HS-5 (cell line): ENCODE data around the gene AOPEP.

Source experiments
- DNase-seq: peaks from one replicate; pipeline ENCODE4 v3.0.0-alpha.2; 2012; ENCODE audit warnings: low read depth

The AOPEP gene

DNA sequence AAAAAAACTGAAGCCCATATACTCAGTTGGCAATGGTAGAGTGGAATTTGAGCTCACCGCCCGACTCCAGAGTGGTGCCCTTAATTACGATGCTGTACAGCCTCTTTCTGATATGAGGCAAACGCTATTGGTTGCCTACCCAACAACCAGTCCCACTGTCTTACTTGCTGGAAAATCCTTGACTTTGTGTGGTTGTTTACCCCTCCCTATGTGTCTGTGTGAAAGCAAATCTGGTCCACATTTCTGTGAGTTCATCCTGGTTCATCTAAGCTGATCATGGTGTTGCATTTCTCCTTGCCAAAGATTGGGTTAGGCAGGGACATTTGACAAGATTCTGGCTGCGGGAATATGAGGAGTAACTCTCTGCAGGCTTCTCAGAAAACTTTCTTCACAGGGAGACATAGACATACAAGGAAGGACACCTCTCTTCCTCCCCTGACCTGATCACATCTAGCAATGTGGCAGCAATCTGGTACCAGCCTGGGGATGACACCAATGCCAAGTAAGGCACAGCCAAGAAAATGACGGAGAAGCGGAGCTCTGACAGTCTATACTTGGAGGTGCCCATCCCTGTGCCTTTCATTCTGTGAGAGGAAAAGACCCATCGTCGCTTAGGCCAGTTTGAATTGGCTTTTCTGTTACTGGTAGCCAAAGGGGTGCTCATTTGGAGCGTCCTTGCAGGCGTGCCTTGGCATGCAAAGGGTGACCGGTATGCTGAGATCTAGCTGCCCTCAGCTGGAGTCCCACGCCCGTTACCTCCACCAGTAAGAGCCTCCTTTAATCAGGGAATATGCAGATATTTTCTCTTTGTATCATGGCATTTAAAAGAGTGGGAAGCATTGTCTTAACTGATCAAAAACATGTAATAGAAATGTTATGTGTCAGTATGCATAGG, 124.3 kb downstream of the AOPEP start:
- DNase-seq: no peak

DNA sequence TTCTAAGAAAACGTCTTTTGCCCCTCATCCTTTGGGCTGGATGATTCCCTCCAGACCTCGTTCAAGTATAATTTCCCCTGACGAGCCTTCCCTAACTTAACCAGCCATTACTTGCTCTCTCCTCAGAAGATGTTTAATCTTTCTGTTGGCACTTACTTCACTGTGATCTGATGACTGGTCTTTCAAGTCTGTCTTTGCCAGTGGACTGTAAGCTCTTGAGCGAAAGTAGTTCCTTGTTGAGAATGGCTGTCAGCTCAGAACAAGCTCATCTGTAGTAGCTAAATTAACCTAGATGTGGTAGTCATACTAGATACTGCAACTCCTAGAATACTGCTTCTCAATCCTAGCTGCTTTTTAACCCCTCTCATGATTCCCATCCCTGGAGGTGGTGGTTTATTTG, 125.0 kb downstream of the AOPEP start:
- no peak for DNase-seq

GRCh38 chr9:94851892-94852291, 125.4 kb downstream of the AOPEP start:
- DNase-seq: no peak

DNA sequence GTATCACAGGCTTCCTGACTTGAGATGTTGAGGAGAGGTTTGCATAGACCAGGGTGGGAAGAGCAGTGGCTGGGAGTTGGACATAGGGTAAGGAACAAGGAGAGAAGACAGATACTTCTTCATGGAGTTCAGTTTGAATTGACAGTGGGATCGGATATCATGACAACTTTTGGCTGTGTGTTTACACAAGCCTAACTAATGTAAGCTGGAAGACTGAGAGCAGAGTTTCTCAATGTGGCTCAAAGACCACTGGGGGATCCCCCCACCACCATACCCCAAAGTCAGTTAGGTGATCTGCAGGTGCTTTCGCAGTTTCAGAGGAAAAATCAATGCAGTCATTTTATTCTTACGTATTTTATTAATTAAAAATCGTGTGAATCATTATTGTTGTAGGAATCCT, 125.9 kb downstream of the AOPEP start:
- DNase-seq: no peak

DNA sequence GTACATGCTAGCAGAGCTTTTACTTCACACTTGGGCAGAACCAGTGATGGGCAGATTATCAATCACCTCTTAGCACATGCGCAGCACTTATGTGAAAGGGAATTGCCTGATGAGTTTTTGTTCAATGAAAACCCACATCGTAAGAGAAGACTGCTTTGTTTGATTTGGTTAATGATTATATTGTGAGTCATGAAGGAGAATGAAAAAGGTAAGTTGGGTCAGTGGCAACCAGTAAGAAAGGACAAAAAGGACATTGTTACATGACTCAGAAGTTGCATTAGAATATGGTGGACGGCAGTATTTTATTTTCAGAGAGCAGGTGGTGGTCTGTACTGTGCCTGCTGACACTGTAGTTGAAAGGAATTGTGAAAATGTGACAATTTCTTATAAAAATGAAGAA, 127.4 kb downstream of the AOPEP start:
- no peak for DNase-seq

DNA sequence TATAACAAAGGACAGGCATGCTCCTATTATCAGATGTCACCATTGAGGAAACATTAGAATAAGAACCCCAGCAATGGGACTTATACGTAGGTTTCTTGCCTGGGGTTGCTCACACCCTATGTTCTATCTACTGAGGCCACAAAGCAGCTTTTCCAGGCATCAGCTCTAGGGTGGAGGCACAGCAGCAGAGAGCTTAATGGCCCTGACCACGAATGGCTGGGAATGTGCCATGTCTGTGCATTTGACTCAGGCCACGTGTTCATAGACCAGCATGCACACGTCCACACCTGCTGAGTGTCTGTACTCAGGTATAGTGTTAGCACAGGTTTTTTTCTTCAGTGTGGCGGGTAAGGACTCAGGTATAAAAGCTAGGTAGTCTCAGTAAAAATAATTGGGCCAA, 129.4 kb downstream of the AOPEP start:
- DNase-seq: no peak

GRCh38 chr9:94857791-94858190, 131.3 kb downstream of the AOPEP start:
- no peak for DNase-seq

DNA sequence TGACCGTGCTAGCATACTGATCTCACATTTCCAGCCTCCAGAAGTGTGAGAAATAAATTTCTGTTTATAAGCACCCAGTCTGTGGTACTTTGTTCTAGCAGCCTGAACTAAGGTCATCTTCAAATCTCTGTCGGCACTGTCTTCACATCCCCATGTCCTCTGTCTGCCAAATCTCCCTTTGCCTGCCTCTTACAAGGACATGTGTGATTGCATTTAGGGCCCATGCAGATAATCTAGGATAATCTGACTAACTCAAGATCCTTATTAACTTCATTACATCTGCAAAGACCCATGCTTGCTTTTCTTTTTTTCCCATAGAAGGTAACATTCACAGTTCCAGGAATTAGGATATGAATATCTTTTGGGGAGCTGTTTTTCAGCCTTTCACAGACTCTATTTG, 132.7 kb downstream of the AOPEP start:
- DNase-seq: no peak

GRCh38 chr9:94859891-94860290, 133.4 kb downstream of the AOPEP start:
- DNase-seq: no peak

GRCh38 chr9:94860678-94861588, 134.4 kb downstream of the AOPEP start:
- DNase-seq: no peak

DNA sequence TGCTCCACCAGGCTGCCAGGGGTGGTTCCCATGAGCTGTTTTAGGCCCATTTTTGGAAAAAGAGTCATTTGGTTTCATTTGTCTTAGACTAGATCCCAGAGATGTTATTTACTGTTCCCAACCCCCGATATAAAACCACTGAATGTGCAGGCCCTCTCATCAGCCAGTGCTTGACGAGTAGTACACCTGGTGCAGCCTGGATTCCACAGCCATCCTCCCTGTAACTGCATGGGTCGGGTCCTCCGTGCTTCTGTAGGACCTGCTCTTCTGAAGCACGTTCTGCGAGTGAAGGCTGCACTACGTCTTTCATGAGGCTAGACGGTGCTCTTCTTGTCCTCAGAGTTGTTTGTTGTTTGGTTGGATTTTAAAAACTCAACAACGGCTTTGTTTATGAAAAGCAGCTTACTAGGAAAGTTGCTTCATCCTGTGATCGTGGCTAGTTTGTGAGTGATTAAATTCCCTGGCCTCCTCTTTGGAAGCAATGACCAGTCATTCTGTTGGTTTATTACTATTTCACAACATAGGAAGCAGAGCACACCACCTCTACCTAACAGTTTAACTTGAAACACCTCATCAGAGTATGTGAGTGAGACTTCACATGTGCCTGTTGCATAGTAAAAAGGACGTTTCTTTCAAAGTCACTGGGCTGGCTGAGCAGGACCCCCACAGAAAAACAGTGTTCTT, 135.2 kb downstream of the AOPEP start:
- no peak for DNase-seq

DNA sequence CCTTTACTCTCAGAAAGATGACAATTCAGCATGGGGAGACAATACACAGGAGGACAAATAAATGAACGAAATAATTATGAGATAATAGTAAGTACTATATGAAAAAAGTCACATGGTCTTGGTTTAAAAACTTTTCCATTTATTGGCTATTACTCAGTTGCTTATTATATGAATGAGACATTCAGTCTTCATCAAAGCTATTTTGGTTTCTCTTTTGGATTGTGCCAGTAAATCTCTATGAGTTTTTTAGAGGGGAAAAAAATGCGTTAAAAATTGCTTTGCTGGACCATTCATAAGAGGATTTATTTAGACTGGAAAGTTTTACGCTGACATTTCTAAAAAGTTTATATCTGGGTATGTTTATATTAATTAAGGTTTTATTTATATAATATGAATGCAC, 137.7 kb downstream of the AOPEP start:
- DNase-seq: no peak

- DNase-seq: no peak
Measured at GRCh38 chr9:94864862-94865509, 138.5 kb downstream of the AOPEP start.

- DNase-seq: no peak
Measured at GRCh38 chr9:94865582-94866452, 139.3 kb downstream of the AOPEP start.

GRCh38 chr9:94866770-94867169, 140.3 kb downstream of the AOPEP start:
- DNase-seq: no peak

DNA sequence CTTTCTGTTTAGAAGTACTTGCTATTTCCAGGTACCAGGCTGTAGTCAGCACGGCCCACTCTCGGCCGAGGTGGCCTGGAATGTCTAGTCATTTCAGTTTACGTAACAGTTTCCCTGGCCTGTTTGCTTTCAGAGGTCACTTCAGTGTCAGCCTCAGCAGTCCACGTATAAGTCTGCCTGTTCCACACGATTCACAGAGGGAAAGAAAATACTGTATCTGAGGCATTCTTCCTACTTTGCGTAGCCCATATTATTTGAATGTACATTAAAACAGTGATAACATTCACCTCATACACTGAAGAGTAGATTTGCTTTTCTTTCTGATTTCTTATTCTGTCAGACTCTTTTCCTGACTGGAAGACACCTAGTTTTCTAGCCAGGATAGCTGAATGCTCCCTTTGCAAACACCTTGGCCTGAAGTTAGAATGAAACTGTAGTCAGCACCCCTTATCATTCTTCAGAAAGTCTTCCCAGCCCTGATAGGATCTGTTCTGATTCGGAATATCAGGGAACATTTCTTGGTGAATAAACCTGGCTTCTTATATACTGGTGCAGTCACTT, 140.9 kb downstream of the AOPEP start:
- DNase-seq: peak; percentile 34

DNA sequence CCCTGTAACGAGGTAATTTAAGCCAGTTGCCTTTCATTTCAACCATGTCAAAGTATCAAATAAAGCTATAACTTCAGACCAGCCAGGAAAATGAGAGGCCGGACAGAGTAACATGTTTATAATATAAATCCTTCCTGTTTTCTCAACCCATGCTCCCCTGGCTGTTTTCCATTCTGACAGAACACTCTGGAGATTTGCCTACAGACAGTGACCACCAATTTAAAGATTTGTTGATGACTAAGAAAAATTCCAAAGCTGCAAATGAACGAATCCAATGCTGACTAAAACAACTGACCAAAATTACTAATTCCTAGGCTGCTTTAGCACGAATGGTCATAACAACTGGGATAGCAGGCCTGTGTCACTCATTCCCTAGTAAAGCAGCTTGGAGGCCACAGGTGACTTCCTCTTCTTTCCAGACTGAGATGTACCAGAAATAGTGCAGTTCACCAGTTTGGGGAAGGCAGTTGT, 141.4 kb downstream of the AOPEP start:
- DNase-seq: peak; percentile 90

DNA sequence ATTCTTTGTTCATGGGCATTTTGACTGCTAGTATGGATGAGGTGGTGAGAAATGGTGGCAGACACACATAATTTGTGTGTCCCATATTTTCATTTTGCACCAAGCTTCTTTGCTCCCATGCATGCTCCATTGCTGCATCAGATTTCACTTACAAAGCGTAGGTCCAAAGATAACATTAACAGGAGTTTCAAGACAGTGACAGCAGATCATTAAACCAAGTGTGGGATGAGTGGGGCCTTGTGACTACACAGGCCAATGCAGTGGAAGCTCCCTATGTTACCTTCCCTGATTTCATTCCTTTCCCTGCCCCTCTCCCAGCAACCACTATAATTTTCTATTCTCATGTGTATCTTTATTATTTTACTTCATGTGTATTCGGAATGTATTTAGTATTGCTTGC, 142.0 kb downstream of the AOPEP start:
- no peak for DNase-seq

DNA sequence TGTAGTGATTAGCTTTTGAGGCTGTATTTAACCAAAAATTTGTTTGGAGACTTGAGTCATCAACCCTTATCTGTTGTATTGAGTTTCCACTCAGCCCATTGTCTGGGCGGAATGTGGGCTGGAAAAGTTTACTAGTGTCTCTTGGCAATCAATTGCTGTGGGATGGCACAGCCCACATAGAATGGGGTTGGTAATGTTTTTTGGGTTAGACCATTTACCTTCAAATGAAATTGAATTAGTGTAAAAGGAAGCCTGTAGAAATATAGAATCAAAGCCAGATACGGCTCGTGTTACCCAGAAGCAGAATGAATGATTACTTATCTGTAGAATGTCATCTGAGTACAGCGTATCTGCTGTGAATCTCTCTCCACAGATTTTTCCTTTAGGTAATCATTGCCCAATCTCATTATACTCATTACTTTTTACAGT, 142.9 kb downstream of the AOPEP start:
- peak; percentile 44 for DNase-seq

GRCh38 chr9:94870465-94870792, 143.9 kb downstream of the AOPEP start:
- no peak for DNase-seq
